ENCODE results near the gene RNF112.

- TF ChIP-seq CTCF (IDR thresholded peaks at IDR 0.05) (no peak), EZH2phosphoT487 (IDR thresholded peaks at IDR 0.05) (no peak)
These were observed 42.8 kb upstream of the RNF112 start for GRCh38 chr17:19368229-19368628.
